Measurements from ENCODE around the gene DMWD.

Gene DMWD

DNA sequence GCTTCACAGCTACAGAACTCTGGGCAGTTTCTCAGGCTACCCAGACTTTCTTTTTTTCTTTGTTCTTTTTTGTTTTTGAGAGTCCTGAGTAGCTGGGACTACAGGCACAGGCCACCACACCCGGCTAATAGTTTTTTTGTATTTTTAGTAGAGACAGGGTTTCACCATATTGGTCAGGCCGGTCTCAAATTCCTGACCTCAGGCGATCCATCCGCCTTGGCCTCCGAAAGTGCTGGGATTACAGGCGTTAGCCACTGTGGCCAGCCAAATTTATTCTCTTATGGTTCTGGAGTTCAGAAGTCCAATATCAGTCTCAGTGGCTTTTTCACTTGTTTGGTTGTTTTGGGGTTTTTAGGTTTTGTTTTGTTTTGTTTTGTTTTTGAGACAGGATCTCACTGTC lies 47.0 kb downstream of the DMWD start:
- TF ChIP-seq, protein P1, sequence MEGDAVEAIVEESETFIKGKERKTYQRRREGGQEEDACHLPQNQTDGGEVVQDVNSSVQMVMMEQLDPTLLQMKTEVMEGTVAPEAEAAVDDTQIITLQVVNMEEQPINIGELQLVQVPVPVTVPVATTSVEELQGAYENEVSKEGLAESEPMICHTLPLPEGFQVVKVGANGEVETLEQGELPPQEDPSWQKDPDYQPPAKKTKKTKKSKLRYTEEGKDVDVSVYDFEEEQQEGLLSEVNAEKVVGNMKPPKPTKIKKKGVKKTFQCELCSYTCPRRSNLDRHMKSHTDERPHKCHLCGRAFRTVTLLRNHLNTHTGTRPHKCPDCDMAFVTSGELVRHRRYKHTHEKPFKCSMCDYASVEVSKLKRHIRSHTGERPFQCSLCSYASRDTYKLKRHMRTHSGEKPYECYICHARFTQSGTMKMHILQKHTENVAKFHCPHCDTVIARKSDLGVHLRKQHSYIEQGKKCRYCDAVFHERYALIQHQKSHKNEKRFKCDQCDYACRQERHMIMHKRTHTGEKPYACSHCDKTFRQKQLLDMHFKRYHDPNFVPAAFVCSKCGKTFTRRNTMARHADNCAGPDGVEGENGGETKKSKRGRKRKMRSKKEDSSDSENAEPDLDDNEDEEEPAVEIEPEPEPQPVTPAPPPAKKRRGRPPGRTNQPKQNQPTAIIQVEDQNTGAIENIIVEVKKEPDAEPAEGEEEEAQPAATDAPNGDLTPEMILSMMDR (IDR thresholded peaks at IDR 0.05; ENCODE audit: low read depth, low read length, missing control alignments): no peak
- no peak overlapping the region for H3K4me3 ChIP-seq (ENCODE audit: low read depth, low read length)
- in situ Hi-C loops (cut with HindIII; ENCODE audit: low sequenced_read_pairs): no loop called here
- DNase-seq (ENCODE audit: low read depth): no peak

DNA sequence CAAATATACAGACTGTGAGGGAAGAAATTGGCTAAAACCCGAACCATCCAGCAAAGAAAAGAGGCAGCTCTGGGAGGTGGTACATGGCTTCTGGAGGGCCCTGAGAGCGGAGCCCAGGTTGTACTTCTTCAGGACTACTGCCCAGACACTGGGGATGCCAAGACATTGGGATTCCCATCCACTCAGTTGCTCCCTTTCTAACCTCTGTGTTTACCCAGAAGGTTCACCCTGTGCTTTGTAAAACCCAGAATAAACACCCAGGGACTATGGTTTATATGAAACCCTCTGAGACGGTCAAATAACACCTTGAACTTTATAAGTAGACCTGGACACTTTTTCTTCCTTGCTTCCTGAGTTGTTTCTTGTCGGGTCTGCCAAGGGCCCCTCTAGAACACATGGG lies 49.7 kb downstream of the DMWD start:
- in situ Hi-C loops (cut with HindIII; ENCODE audit: low sequenced_read_pairs): no loop called here
- TF ChIP-seq, protein P1 (IDR thresholded peaks at IDR 0.05; ENCODE audit: low read depth, low read length, missing control alignments): no peak
- no peak for DNase-seq (ENCODE audit: low read depth)
- no peak overlapping the region for H3K4me3 ChIP-seq (ENCODE audit: low read depth, low read length)

GRCh38 chr19:45739498-45740439 lies 52.9 kb downstream of the DMWD start:
- DNase-seq (ENCODE audit: low read depth): no peak
- no peak overlapping the region for H3K4me3 ChIP-seq (ENCODE audit: low read depth, low read length)
- in situ Hi-C loops (cut with HindIII; ENCODE audit: low sequenced_read_pairs): no loop called here
- TF ChIP-seq, protein P1 (IDR thresholded peaks at IDR 0.05; ENCODE audit: low read depth, low read length, missing control alignments): no peak

DNA sequence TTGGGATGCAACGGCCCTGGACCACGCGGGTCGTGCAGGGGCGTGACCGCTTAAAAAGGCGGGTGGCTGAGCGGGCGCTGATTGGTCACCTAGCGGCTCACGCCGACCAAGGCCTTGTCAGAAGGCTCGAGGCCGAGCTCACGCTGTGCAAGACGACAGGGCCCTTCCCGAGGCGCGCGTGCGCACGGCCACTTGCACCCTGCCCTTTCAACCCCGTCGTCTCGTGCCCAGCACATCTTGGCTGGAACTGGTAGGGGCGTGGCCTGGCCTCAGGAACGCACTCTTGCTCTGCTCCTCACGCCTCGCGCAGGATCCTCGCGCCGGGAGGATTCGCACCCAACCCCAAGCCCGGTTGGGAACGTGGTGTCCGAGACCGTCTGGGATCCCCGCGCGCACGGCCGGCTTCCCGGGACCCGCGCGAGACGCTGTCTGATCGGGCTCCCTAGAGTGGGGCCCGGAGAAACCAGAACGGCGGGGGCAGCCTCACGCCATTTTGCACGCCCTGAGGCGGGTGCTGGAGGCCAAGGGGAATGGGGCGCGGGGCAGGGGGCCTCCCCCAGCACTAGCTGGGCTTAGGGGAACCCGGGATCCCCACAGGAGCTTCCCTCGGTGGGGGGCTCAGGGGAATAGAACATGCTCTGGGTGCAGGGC lies 59.4 kb downstream of the DMWD start, which contains the start of gene MEIOSIN:
TSS of gene MEIOSIN (plus strand) at position 280 of the 651 bp plus-strand sequence. CDS start 1,938 bp downstream, outside the sequence.
- TF ChIP-seq, protein P1 (IDR thresholded peaks at IDR 0.05; ENCODE audit: low read depth, low read length, missing control alignments): no peak
- DNase-seq (ENCODE audit: low read depth): no peak
- H3K4me3 ChIP-seq (ENCODE audit: low read depth, low read length): no peak within 1 kb of the TSS
- in situ Hi-C loops (cut with HindIII; ENCODE audit: low sequenced_read_pairs): no loop called here
